NCI-H524 treated with DMSO at 0.1 percent for 48 hours (cell line): ENCODE results near the gene INSIG1.

Source experiments
- DNase-seq: peaks from one replicate; lab custom pipeline; 2025; lab: John Stamatoyannopoulos, UW

INSIG1 gene

GRCh38 chr7:155351120-155351870, 53.6 kb downstream of the INSIG1 start:
- DNase-seq: no peak

- no peak for DNase-seq
These were observed 54.5 kb downstream of the INSIG1 start for GRCh38 chr7:155352076-155352752.

- no peak for DNase-seq
These were observed 55.1 kb downstream of the INSIG1 start for GRCh38 chr7:155352753-155353115.

- DNase-seq: no peak
These were observed 55.7 kb downstream of the INSIG1 start for GRCh38 chr7:155353256-155353897.

GRCh38 chr7:155354371-155355048, 56.8 kb downstream of the INSIG1 start:
- no peak for DNase-seq

GRCh38 chr7:155355176-155355575, 57.5 kb downstream of the INSIG1 start:
- DNase-seq: no peak

- DNase-seq: no peak
These were observed 58.1 kb downstream of the INSIG1 start for GRCh38 chr7:155355745-155356144.

- DNase-seq: no peak
These were observed 58.8 kb downstream of the INSIG1 start for GRCh38 chr7:155356323-155357105.

GRCh38 chr7:155357573-155358041, 59.9 kb downstream of the INSIG1 start:
- DNase-seq: no peak

- no peak for DNase-seq
These were observed 60.6 kb downstream of the INSIG1 start for GRCh38 chr7:155358066-155358947.

- no peak for DNase-seq
These were observed 61.5 kb downstream of the INSIG1 start for GRCh38 chr7:155358948-155359712.
